ENCODE data around the gene CTNNA1. TPM values are rescaled to one million over a fixed set of nuclear protein-coding genes. Genes with fewer than 3 reads are reported as not detected.

The CTNNA1 gene
- polyA plus RNA-seq, 1 donor (not counting 4 experiments of a cell fraction or from before 2014, with no cell fraction given) = 119 TPM

DNA sequence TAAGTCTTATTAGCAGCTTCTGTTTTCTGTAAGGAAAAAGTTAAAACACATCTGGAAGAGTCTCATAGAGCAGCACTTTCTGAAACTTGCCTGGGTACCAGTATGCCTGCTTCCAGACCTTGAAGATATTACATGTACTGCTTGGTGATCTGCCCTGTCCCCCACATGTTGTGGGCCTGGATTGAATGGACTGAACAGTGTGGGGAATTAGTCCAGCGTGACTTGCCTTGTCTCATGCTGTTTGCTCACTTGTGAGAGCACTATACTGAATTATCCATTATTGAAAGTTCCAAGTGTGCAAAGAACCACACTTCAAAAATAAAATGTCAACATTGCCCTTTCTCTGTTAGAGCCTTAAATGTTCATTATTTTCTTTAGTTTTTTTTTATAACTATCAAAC lies 8.9 kb downstream of the CTNNA1 start:
- Histone ChIP-seq H3K4me2 (ENCODE audit: control insufficient read depth, extremely low read depth, insufficient read depth, low read depth, low read length) (no peak overlapping the region), H3K4me3 (ENCODE audit: control insufficient read depth in 2 of 3, extremely low read depth in 1 of 3, insufficient read depth in 2 of 3, low read depth in 1 of 3, low read length in 3 of 3) (no peak overlapping the region), H2AFZ (ENCODE audit: control insufficient read depth, low read length) (no peak overlapping the region), H3K79me2 (ENCODE audit: control insufficient read depth, insufficient read depth, low read length) (peaks cover 93% of the 10 kb centered on the region), H3K4me1 (ENCODE audit: control insufficient read depth, extremely low read depth, insufficient read depth, low read length) (peaks cover 5% of the 10 kb centered on the region), H3K9ac (ENCODE audit: control insufficient read depth, extremely low read depth, insufficient read depth, low read length) (no peak overlapping the region), H3K9me1 (ENCODE audit: control insufficient read depth, extremely low read depth, insufficient read depth, low read length) (no peaks in the 10 kb centered on the region), H3K27me3 (ENCODE audit: control insufficient read depth, extremely low read depth, insufficient read depth, low read length) (no peaks in the 10 kb centered on the region), H3K9me3 (ENCODE audit: control insufficient read depth, low read depth, low read length) (no peaks in the 10 kb centered on the region), H3K27ac (ENCODE audit: control insufficient read depth, insufficient read depth, low read length) (no peak overlapping the region), H3K36me3 (ENCODE audit: control insufficient read depth in 2 of 2, extremely low read depth in 1 of 2, insufficient read depth in 2 of 2, low read length in 2 of 2) (peaks cover 7 to 16% of the 10 kb centered on the region in 2 experiments), H4K20me1 (ENCODE audit: control insufficient read depth, extremely low read depth, insufficient read depth, low read length) (peaks cover 25% of the 10 kb centered on the region)
- no peak for TF ChIP-seq EZH2 (IDR thresholded peaks at IDR 0.05; ENCODE audit: low read length)
- TF ChIP-seq, protein P1, sequence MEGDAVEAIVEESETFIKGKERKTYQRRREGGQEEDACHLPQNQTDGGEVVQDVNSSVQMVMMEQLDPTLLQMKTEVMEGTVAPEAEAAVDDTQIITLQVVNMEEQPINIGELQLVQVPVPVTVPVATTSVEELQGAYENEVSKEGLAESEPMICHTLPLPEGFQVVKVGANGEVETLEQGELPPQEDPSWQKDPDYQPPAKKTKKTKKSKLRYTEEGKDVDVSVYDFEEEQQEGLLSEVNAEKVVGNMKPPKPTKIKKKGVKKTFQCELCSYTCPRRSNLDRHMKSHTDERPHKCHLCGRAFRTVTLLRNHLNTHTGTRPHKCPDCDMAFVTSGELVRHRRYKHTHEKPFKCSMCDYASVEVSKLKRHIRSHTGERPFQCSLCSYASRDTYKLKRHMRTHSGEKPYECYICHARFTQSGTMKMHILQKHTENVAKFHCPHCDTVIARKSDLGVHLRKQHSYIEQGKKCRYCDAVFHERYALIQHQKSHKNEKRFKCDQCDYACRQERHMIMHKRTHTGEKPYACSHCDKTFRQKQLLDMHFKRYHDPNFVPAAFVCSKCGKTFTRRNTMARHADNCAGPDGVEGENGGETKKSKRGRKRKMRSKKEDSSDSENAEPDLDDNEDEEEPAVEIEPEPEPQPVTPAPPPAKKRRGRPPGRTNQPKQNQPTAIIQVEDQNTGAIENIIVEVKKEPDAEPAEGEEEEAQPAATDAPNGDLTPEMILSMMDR (optimal IDR thresholded peaks at IDR 0.05 in 1 of 3, IDR thresholded peaks at IDR 0.05 in 1 of 3, conservative IDR thresholded peaks at IDR 0.05 in 1 of 3; ENCODE audit: extremely low read depth in 1 of 3, insufficient read depth in 2 of 3, low read length in 3 of 3) = no peak
- dilution Hi-C loops (cut with MboI; ENCODE audit: extremely low pct_ligation_motif_present, low sequenced_read_pairs) = no loop called here
- FAIRE-seq (no peak), DNase-seq (ENCODE audit: low read depth, low spot score) (no peak)

DNA sequence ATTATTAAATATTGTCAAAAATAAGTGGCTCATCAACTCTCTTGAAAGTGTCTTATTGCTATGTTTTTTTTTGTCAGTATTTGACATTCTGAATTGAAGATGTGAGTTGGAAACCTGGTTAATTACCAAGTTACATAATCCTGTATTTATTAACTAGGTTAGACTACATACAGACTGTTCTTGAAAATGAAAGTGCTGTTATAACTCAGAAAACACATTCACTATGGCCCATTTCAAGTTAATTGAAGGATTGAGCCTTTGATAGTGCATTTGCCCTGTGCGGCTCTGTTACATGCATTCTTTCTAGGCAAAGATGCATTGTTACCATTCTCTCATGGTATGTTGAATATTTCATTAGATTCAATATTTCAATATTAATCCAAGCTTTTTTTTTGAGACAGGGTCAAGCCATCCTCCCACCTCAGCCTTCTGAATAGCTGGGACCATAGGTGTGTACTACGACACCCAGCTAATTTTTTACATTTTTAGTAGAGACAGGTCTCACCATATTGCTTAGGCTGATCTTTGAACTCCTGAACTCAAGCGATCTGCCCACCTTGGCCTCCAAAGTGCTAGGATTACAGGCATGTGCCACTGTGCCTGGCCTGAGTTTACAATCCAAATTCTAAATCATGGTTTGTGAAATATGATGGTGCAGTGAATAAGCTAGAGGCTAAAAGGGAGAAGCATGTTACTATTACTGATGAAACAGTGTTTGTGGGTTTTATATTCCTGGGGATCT lies 10.0 kb downstream of the CTNNA1 start:
- H3K36me3 ChIP-seq (ENCODE audit: control insufficient read depth in 2 of 2, extremely low read depth in 1 of 2, insufficient read depth in 2 of 2, low read length in 2 of 2) = peaks cover 7 to 9% of the 10 kb centered on the region in 2 experiments
- H3K4me1 ChIP-seq (ENCODE audit: control insufficient read depth, extremely low read depth, insufficient read depth, low read length) = peaks cover 5% of the 10 kb centered on the region
- TF ChIP-seq EZH2 (IDR thresholded peaks at IDR 0.05; ENCODE audit: low read length) = no peak
- TF ChIP-seq, protein P1 (optimal IDR thresholded peaks at IDR 0.05 in 1 of 3, IDR thresholded peaks at IDR 0.05 in 1 of 3, conservative IDR thresholded peaks at IDR 0.05 in 1 of 3; ENCODE audit: extremely low read depth in 1 of 3, insufficient read depth in 2 of 3, low read length in 3 of 3) = no peak
- H3K27ac ChIP-seq (ENCODE audit: control insufficient read depth, insufficient read depth, low read length) = no peak overlapping the region
- peaks cover 24% of the 10 kb centered on the region for H4K20me1 ChIP-seq (ENCODE audit: control insufficient read depth, extremely low read depth, insufficient read depth, low read length)
- H3K9ac ChIP-seq (ENCODE audit: control insufficient read depth, extremely low read depth, insufficient read depth, low read length) = no peak overlapping the region
- DNase-seq (ENCODE audit: low read depth, low spot score) (no peak), FAIRE-seq (no peak)
- H3K4me2 ChIP-seq (ENCODE audit: control insufficient read depth, extremely low read depth, insufficient read depth, low read depth, low read length) = no peak overlapping the region
- no peak overlapping the region for H2AFZ ChIP-seq (ENCODE audit: control insufficient read depth, low read length)
- H3K4me3 ChIP-seq (ENCODE audit: control insufficient read depth in 2 of 3, extremely low read depth in 1 of 3, insufficient read depth in 2 of 3, low read depth in 1 of 3, low read length in 3 of 3) = no peak overlapping the region
- H3K9me1 ChIP-seq (ENCODE audit: control insufficient read depth, extremely low read depth, insufficient read depth, low read length) = no peaks in the 10 kb centered on the region
- dilution Hi-C loops (cut with MboI; ENCODE audit: extremely low pct_ligation_motif_present, low sequenced_read_pairs) = no loop called here
- H3K9me3 ChIP-seq (ENCODE audit: control insufficient read depth, low read depth, low read length) = no peaks in the 10 kb centered on the region
- no peaks in the 10 kb centered on the region for H3K27me3 ChIP-seq (ENCODE audit: control insufficient read depth, extremely low read depth, insufficient read depth, low read length)
- H3K79me2 ChIP-seq (ENCODE audit: control insufficient read depth, insufficient read depth, low read length) = peaks cover 95% of the 10 kb centered on the region

Measured in keratinocyte (primary cell).